BE2C (cell line): ENCODE data around the gene CNTN4.

Source experiments
- DNase-seq: peaks from one replicate; pipeline ENCODE4 v3.0.0-alpha.2; 2020
- H3K27me3 ChIP-seq: fragments of 250-450 bp; sonication (Bioruptor Pico); 2 replicates; pipeline ENCODE4 v1.5.1; 2020; ENCODE audit warnings: mild to moderate bottlenecking
- H3K36me3 ChIP-seq: fragments of 250-450 bp; sonication (Bioruptor Pico); 2 replicates; pipeline ENCODE4 v1.5.1; 2020; ENCODE audit warnings: mild to moderate bottlenecking
- H3K4me1 ChIP-seq: fragments of 250-450 bp; sonication (Bioruptor Pico); 2 replicates; pipeline ENCODE4 v1.5.1; 2020
- H3K4me3 ChIP-seq: 2 replicates; pipeline ENCODE4 v1.5.1; 2011; ENCODE audit warnings: low read depth, low read length
- H3K9me3 ChIP-seq: fragments of 250-450 bp; sonication (Bioruptor Pico); 2 replicates; pipeline ENCODE4 v1.5.1; 2020
- CTCF ChIP-seq: IDR thresholded peaks from 2 replicates; pipeline ENCODE4 v1.5.1; 2012; ENCODE audit warnings: mild to moderate bottlenecking, low read depth, low read length

The CNTN4 gene

GRCh38 chr3:2856138-2857133 is 757.8 kb downstream of the CNTN4 start:
- H3K9me3 ChIP-seq, result no peaks in the 10 kb centered on the region
- no peaks in the 10 kb centered on the region for H3K36me3 ChIP-seq
- no peak for TF ChIP-seq CTCF
- no peak for DNase-seq
- H3K27me3 ChIP-seq, result no peaks in the 10 kb centered on the region
- H3K4me3 ChIP-seq, result no peak overlapping the region
- no peaks in the 10 kb centered on the region for H3K4me1 ChIP-seq

- H3K27me3 ChIP-seq, result no peaks in the 10 kb centered on the region
- H3K4me1 ChIP-seq, result no peaks in the 10 kb centered on the region
- H3K36me3 ChIP-seq, result no peaks in the 10 kb centered on the region
- TF ChIP-seq CTCF, result no peak
- H3K4me3 ChIP-seq, result no peak overlapping the region
- no peaks in the 10 kb centered on the region for H3K9me3 ChIP-seq
- DNase-seq, result no peak
Measured at GRCh38 chr3:2860626-2861025, 762.0 kb downstream of the CNTN4 start.

- DNase-seq, result no peak
- TF ChIP-seq CTCF, result no peak
Measured at GRCh38 chr3:2861120-2861519, 762.5 kb downstream of the CNTN4 start.

GRCh38 chr3:2861920-2862319 is 763.3 kb downstream of the CNTN4 start:
- Histone ChIP-seq H3K4me3 (no peak overlapping the region), H3K4me1 (no peaks in the 10 kb centered on the region), H3K9me3 (no peaks in the 10 kb centered on the region), H3K27me3 (no peaks in the 10 kb centered on the region), H3K36me3 (no peaks in the 10 kb centered on the region)
- DNase-seq, result no peak
- no peak for TF ChIP-seq CTCF

More at GRCh38 chr3:2861120-2861519, 762.5 kb downstream of the CNTN4 start:
- Histone ChIP-seq H3K27me3 (no peaks in the 10 kb centered on the region), H3K4me1 (no peaks in the 10 kb centered on the region), H3K36me3 (no peaks in the 10 kb centered on the region), H3K9me3 (no peaks in the 10 kb centered on the region), H3K4me3 (no peak overlapping the region)

GRCh38 chr3:2862366-2862765 is 763.7 kb downstream of the CNTN4 start:
- no peak for DNase-seq
- Histone ChIP-seq H3K36me3 (no peaks in the 10 kb centered on the region), H3K4me1 (no peaks in the 10 kb centered on the region), H3K9me3 (no peaks in the 10 kb centered on the region), H3K27me3 (no peaks in the 10 kb centered on the region), H3K4me3 (no peak overlapping the region)
- TF ChIP-seq CTCF, result no peak

GRCh38 chr3:2863127-2863526 is 764.5 kb downstream of the CNTN4 start:
- no peaks in the 10 kb centered on the region for H3K4me1 ChIP-seq
- no peaks in the 10 kb centered on the region for H3K27me3 ChIP-seq
- DNase-seq, result no peak
- TF ChIP-seq CTCF, result no peak
- no peak overlapping the region for H3K4me3 ChIP-seq
- H3K9me3 ChIP-seq, result no peaks in the 10 kb centered on the region
- H3K36me3 ChIP-seq, result no peaks in the 10 kb centered on the region
